Coronary artery (tissue), 2 donors: Measurements from ENCODE around the gene LSAMP.
"Not testable (repeated sequence)": the region's sequence is repeated elsewhere in the genome, so short reads cannot be mapped to it uniquely, and the experiment has no call there.

Source experiments
- DNase-seq: peaks from one replicate; pipeline ENCODE4 v3.0.0-alpha.2; 2017; ENCODE audit warnings: low spot score
- H3K27ac ChIP-seq, 2 donors: fragments of 200-600 bp; sonication (generic); one replicate each; pipeline ENCODE4 v1.5.1; 2016 to 2019
- H3K4me3 ChIP-seq: fragments of 200-600 bp; sonication (generic); 2 replicates; pipeline ENCODE4 v1.5.1; 2016; ENCODE audit warnings: mild to moderate bottlenecking, moderate library complexity
- TF ChIP-seq, protein P1 (sequence below): fragments of 200-600 bp; sonication (generic); IDR thresholded peaks from one replicate; pipeline ENCODE4 v1.5.1; 2019; ENCODE audit warnings: antibody characterized with exemption

LSAMP gene

DNA sequence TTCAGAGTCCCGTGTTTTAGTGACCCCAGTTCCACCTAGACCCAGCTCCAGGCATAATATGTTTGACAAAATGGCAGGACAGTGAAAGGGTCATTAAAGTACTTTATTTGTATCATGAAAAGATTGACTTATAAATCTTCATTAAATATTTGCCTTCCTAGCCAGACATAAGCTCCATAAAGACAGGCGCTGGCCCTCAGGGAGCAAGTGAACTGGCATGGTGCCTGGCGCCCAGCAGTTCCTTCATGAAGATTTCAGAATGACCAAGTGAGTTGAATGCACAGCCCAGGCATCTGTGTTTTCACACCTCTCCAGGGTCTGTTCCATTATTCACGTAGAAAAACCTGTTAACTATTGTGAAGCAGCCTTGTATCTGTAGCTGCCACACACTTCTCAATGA, 655.8 kb downstream of the LSAMP start:
- TF ChIP-seq, protein P1, sequence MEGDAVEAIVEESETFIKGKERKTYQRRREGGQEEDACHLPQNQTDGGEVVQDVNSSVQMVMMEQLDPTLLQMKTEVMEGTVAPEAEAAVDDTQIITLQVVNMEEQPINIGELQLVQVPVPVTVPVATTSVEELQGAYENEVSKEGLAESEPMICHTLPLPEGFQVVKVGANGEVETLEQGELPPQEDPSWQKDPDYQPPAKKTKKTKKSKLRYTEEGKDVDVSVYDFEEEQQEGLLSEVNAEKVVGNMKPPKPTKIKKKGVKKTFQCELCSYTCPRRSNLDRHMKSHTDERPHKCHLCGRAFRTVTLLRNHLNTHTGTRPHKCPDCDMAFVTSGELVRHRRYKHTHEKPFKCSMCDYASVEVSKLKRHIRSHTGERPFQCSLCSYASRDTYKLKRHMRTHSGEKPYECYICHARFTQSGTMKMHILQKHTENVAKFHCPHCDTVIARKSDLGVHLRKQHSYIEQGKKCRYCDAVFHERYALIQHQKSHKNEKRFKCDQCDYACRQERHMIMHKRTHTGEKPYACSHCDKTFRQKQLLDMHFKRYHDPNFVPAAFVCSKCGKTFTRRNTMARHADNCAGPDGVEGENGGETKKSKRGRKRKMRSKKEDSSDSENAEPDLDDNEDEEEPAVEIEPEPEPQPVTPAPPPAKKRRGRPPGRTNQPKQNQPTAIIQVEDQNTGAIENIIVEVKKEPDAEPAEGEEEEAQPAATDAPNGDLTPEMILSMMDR = no peak
- no peak overlapping the region for H3K27ac ChIP-seq
- no peak for DNase-seq
- no peak overlapping the region for H3K4me3 ChIP-seq

DNA sequence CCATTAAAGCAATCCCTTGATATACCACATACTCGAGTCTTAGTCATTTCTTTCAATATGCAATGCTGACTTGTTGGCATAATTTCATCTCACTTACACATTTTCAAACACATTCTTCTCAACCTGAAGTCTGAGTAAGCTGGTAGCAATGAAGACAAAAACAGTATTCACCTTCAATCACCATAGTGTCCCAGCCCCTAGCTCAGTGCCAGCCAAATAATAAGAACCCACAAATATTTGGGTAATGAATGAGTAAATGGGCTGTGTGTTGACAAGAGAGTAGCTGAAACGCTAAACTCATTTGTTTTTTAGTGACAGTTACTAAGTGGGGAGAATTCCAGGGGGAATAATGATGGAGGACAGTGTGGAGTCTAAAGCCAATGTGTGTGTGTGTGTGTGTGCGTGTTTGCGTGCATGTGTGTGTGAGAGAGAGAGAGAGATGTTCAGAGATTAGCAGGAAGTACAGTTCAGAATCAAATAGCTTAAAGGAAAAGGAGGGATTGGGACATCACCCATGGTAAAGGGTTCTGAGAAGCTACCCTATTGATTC, 656.3 kb downstream of the LSAMP start:
- TF ChIP-seq, protein P1 = no peak
- DNase-seq = no peak

DNA sequence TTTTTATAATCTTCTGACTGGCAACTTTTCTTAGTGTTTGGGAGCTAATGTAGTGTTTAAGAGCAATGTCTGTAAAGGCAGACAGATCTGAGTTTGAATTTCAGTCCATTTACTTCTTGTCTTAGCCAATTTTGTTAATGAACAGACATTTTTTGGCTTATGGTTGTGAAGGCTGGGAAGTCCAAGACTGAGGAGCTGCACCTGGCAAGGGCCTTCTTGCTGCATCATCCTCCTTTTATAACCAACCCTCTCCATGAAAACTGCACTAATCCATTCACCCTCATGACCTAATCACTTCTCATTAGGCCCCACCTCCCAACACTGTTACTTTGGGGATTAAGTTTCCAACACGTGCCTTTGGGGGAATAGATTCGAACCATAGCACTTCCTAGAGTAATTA, 657.5 kb downstream of the LSAMP start:
- TF ChIP-seq, protein P1 = no peak
- H3K27ac ChIP-seq = no peak overlapping the region
- no peak overlapping the region for H3K4me3 ChIP-seq
- no peak for DNase-seq

More for the DNA sequence above, 656.3 kb downstream of the LSAMP start:
- Histone ChIP-seq H3K4me3 (no peak overlapping the region), H3K27ac (no peak overlapping the region)

DNA sequence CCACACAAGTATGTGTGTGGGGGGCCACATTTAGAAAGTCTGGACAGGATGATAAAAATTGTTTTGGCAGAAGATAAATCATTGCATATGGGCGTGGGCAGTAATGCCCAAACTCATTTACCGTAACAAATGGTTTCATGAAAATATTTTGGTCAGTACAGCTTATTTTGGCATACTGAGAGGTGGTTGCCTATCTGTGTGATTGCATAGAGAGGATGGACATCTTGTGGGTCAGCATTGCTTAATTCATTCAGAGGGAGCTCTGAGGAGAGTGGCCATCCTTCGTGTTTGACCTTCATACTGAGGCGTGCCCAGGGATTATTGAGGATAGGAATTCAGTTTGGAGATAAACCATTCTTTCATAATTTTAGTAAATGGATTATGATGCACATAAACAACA, 659.5 kb downstream of the LSAMP start:
- TF ChIP-seq, protein P1 = no peak
- no peak for DNase-seq
- H3K27ac ChIP-seq = peak overlapping the region in 1 of 2 donors; percentile 90
- H3K4me3 ChIP-seq = no peak overlapping the region

DNA sequence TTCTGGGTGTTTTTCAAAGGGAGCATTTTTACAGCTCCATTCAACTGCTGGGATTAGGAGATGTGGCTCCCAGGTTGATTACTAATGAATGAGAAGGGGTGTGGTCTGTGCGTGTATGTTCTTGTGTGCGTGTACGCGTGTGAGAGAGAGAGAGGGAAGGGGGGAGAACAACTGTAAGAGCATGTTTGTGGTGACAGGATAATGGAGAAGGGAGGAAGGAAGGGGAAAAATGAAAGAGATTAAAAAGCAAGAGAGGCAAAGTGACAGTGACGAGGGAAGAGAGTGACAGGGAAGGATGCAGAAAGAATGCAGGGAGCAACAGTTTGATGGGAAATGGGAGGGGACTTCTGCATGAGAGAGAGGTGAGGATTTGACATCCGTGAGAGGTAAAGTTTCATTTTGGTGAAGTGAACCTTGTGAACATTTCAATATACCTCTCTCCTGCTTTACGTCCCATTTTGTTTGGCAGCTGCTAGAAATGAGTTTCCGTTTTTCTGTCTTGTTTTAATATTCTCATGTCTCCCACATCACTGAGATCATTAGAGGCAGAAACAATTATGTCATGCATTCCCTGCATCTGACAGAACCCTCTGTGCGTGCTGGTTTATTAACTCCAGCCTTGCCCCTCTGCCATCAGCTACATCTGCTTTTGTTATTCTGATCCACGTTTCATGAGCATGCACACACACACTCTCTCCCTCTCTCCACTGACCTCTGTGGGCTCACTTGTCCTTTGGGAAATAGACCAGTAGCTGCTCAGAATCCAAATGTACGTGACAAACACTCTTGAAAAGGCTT, 660.3 kb downstream of the LSAMP start:
- peak overlapping the region; percentile 90 to 93 for H3K27ac ChIP-seq
- TF ChIP-seq, protein P1 = no peak
- DNase-seq = no peak

DNA sequence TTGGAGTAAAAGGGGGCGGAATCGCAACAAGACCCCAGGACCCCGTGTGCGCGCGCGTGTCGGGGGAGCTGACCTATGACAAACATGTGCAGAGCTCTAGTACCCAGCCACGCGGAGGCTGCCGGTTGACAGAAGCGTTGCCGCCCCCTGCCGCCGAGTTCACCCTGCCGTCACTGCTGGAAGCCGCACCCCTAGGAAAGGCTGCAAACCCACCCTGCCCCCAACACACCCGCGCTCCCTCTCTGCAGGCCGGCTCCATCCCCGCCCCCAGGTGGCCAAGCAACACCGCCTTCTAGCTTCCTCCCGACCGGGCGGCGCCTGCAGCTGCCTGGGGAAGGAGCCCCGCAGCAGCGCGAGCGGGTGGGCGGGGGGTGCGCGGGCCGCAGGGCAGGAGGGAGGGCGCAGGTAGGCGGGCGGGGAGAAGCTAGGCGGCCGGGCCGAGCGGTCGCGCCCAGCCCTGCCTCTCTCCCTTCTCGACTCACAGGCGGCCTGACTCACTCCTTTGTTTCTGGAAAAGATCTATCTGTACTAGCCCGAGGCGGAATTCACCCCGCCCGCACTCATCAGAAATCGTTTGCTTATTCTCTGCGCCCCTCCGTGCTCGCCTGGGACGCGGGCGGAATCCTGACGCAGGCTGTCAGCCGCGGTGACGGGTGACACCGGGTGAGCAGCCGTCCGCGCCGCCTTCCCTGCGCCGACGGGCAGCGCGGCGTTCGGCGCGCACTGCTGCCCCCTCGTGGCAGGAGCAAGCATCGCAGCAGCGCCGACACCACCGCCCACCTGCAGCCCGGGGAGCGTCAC, 661.1 kb downstream of the LSAMP start:
- peak; percentile 91 for DNase-seq
- Histone ChIP-seq H3K27ac (peak overlapping the region; percentile 90 to 93), H3K4me3 (peak overlapping the region; percentile 78)
- TF ChIP-seq, protein P1 = peak; percentile 95

More for the DNA sequence above, 660.3 kb downstream of the LSAMP start:
- H3K4me3 ChIP-seq = peak overlapping the region; percentile 78

DNA sequence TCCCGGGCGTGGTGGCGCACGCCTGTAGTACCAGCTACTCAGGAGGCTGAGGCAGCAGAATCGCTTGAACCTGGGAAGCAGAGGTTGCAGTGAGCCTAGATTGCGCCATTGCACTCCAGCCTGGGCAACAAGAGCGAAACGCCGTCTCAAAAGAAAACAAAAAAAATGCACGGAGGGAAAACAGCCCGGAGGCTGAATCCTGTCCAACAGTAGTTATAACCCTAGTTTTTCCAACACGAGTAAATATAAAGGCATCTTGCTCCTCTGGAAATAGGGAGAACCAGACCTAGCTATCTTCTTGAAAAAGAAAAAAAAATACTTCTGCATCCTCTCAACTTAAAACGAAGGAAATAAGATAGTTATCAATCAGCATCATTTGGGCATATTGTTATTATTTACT, 661.9 kb downstream of the LSAMP start:
- not testable (repeated sequence) for H3K27ac ChIP-seq, DNase-seq

More for the DNA sequence above, 661.9 kb downstream of the LSAMP start:
- peak overlapping the region; percentile 78 for H3K4me3 ChIP-seq
